Body of pancreas (tissue), 4 donors: ENCODE data around the gene ATE1. TPM values are rescaled to one million over a fixed set of nuclear protein-coding genes. Genes with fewer than 3 reads are reported as not detected.

Experiments used
- ATAC-seq: fragments of 150-250 bp; one replicate; pipeline ENCODE4 v1.9.1; 2016
- DNase-seq, 4 donors: peaks; one replicate each; pipeline ENCODE4 v3.0.0-alpha.2; 2019
- H3K27ac ChIP-seq, 4 donors: fragments of 200-600 bp; sonication (generic); 1 replicate in 3 of 4; 2 replicates in 1 of 4; pipeline versions ENCODE4 v1.5.1 to v1.6.1; 2016 to 2019; ENCODE audit warnings: mild to moderate bottlenecking in 1 of 4, mixed read lengths in 1 of 4, moderate library complexity in 1 of 4
- H3K27me3 ChIP-seq, 2 donors: fragments of 200-600 bp; sonication (generic); one replicate each; pipeline ENCODE4 v1.6.0; 2016; ENCODE audit warnings: mild to moderate bottlenecking in 1 of 2
- H3K36me3 ChIP-seq, 2 donors: fragments of 200-600 bp; sonication (generic); replicated peaks in 1 of 2; 2 replicates each; pipeline ENCODE4 v1.5.1; 2016; ENCODE audit warnings: low read depth in 2 of 2; ENCODE audit not compliant: insufficient read depth in 1 of 2
- H3K4me1 ChIP-seq: fragments of 200-600 bp; sonication (generic); one replicate; pipeline ENCODE4 v1.6.0; 2016
- H3K4me3 ChIP-seq, 2 donors: fragments of 200-600 bp; sonication (generic); 1 replicate in 1 of 2; 2 replicates in 1 of 2; pipeline ENCODE4 v1.5.1; 2016 to 2019
- H3K9me3 ChIP-seq, 3 donors: fragments of 200-600 bp; sonication (generic); 1 replicate in 2 of 3; 2 replicates in 1 of 3; pipeline ENCODE4 v1.5.1; 2016
- CTCF ChIP-seq, 7 experiments: fragments of 450-650 bp in 4 of 7; fragments of 200-600 bp in 3 of 7; sonication (generic) in 3 of 7; IDR thresholded peaks; one replicate each; pipeline ENCODE4 v1.5.1; 2016 to 2019; ENCODE audit warnings: antibody characterized with exemption in 7 of 7
- POLR2A ChIP-seq, 3 donors: fragments of 450-650 bp; IDR thresholded peaks; one replicate each; pipeline ENCODE4 v1.6.1; 2016; ENCODE audit warnings: antibody characterized with exemption in 3 of 3, mild to moderate bottlenecking in 2 of 3
- WGBS, 2 donors: methylation state at CpG; one replicate each; pipeline ENCODE4 v1.1.5; 2017; 5-methylcytosine and 5-hydroxymethylcytosine counted together
- intact Hi-C: fragments of 100-400 bp; cut with DNase I; formaldehyde crosslinking; loops from one replicate; pipeline ENCODE4 v1.15.1; 2023
- small RNA-seq: library from RNA; depleted of rRNA; stranded (forward); fragments of <200 nt; gene quantifications from one replicate; pipeline ENCODE3, GENCODE V24; 2016
- total RNA-seq, 2 donors: library from RNA; depleted of rRNA; stranded (reverse); fragments of >200 nt; gene quantifications; one replicate each; pipeline ENCODE4 v1.1.0, GENCODE V29; 2016

ATE1 gene
- total RNA-seq, 2 donors from 2014 or later, result 15.0 to 19.8 TPM

- Histone ChIP-seq H3K27me3 (no peaks in the 10 kb centered on the region), H3K4me1 (no peaks in the 10 kb centered on the region), H3K9me3 (no peaks in the 10 kb centered on the region), H3K4me3 (no peak overlapping the region), H3K27ac (no peak overlapping the region), H3K36me3 (no peaks in the 10 kb centered on the region)
- intact Hi-C loops, result no loop called here
- 67 to 73% methylated on average over 9 of the region's 9 CpGs for WGBS, 2 donors
- TF ChIP-seq CTCF (IDR thresholded peaks at IDR 0.05), result no peak
- TF ChIP-seq POLR2A (IDR thresholded peaks at IDR 0.05), result no peak
- ATAC-seq, result no peak
- no peak for DNase-seq
Observed at GRCh38 chr10:121694327-121694965, 233.4 kb downstream of the ATE1 start.

DNA sequence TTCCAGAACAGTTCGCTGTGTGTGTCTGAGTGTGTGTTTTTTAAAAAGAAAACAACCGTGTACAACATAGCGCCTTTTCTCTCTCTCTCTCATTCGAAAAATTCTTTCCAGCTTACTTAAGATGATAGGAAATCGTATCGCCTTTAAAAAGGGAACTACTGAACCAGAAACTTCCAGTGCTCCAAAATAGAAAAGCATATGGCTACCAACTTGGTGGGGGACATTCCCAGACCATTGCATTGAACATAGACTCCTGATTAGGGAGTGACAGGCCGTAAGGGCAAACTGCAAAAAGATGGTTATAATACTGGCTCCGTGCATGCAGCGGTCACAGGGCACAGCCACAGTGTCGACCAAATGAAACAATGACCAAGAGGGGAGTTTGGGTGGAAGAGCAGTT is 235.2 kb downstream of the ATE1 start:
- intact Hi-C loops, result no loop called here
- no peak for TF ChIP-seq CTCF (IDR thresholded peaks at IDR 0.05)
- no peak for TF ChIP-seq POLR2A (IDR thresholded peaks at IDR 0.05)
- ATAC-seq, result no peak
- WGBS, 2 donors, result 63 to 66% methylated on average over 10 of the region's 10 CpGs
- no peaks in the 10 kb centered on the region for H3K36me3 ChIP-seq
- DNase-seq, result no peak
- no peaks in the 10 kb centered on the region for H3K27me3 ChIP-seq
- no peaks in the 10 kb centered on the region for H3K4me1 ChIP-seq
- no peak overlapping the region for H3K4me3 ChIP-seq
- no peaks in the 10 kb centered on the region for H3K9me3 ChIP-seq
- no peak overlapping the region for H3K27ac ChIP-seq

GRCh38 chr10:121690970-121691369 is 236.9 kb downstream of the ATE1 start:
- 54 to 66% methylated on average over 3 of the region's 3 CpGs for WGBS, 2 donors

More at GRCh38 chr10:121690970-121691369, 236.9 kb downstream of the ATE1 start:
- Histone ChIP-seq H3K4me3 (no peak overlapping the region), H3K27me3 (no peaks in the 10 kb centered on the region), H3K27ac (no peak overlapping the region), H3K36me3 (no peaks in the 10 kb centered on the region), H3K4me1 (no peaks in the 10 kb centered on the region), H3K9me3 (no peaks in the 10 kb centered on the region)
- no peak for DNase-seq
- ATAC-seq, result no peak
- intact Hi-C loops, result no loop called here
- TF ChIP-seq POLR2A (IDR thresholded peaks at IDR 0.05), result no peak

Small RNA genes within 50 kb of the gene (small RNA-seq; reads per million reads assigned to genes)
- gene RF00019, result not detected
- gene RF02219, result not detected

Other genes with a start within 250 kb of the ATE1 start
- gene NSMCE4A, start 47.2 kb upstream of the ATE1 start, total RNA-seq, result 10 to 100 TPM; 68.9 to 70.8 TPM
- gene TACC2, start 61.1 kb upstream of the ATE1 start, total RNA-seq, result 10 to 100 TPM; 29.0 to 38.7 TPM